Hepatic stellate cell (primary cell): Measurements from ENCODE around the gene TTC13.
A peak's percentile ranks its signal among the peaks of the same experiment; 100 is the strongest.
"Not testable (repeated sequence)": the region's sequence is repeated elsewhere in the genome, so short reads cannot be mapped to it uniquely, and the experiment has no call there.

Experiments used
- DNase-seq: peaks from one replicate; pipeline ENCODE4 v3.0.0; 2011; ENCODE audit warnings: low spot score

TTC13 gene

GRCh38 chr1:230986976-230987375 lies 8.3 kb upstream of the TTC13 start:
- DNase-seq, result no peak

GRCh38 chr1:230985711-230986110 lies 7.0 kb upstream of the TTC13 start:
- DNase-seq, result no peak

GRCh38 chr1:230984622-230985515 lies 6.2 kb upstream of the TTC13 start:
- not testable (repeated sequence) for DNase-seq

GRCh38 chr1:230983811-230984210 lies 5.2 kb upstream of the TTC13 start:
- DNase-seq, result no peak

GRCh38 chr1:230982696-230983095 lies 4.0 kb upstream of the TTC13 start:
- DNase-seq, result peak; percentile 12

GRCh38 chr1:230979952-230980351 lies 1.3 kb upstream of the TTC13 start:
- DNase-seq, result no peak

- no peak for DNase-seq
These were observed 692 bp upstream of the TTC13 start for GRCh38 chr1:230979389-230979716.

- peak; percentile 19 for DNase-seq
These were observed 735 bp downstream of the TTC13 start for GRCh38 chr1:230977761-230978490.

- DNase-seq, result no peak
These were observed 1.6 kb downstream of the TTC13 start for GRCh38 chr1:230976825-230977747.

- DNase-seq, result no peak
These were observed 2.3 kb downstream of the TTC13 start for GRCh38 chr1:230976360-230976759.

GRCh38 chr1:230975636-230976035 lies 3.0 kb downstream of the TTC13 start:
- DNase-seq, result no peak

GRCh38 chr1:230972855-230973271 lies 5.8 kb downstream of the TTC13 start:
- DNase-seq, result no peak

- DNase-seq, result no peak
These were observed 6.9 kb downstream of the TTC13 start for GRCh38 chr1:230971771-230972170.

- no peak for DNase-seq
These were observed 8.2 kb downstream of the TTC13 start for GRCh38 chr1:230970432-230970831.

- no peak for DNase-seq
These were observed 12.2 kb downstream of the TTC13 start for GRCh38 chr1:230966358-230966873.

GRCh38 chr1:230965535-230965934 lies 13.1 kb downstream of the TTC13 start:
- no peak for DNase-seq

- no peak for DNase-seq
These were observed 13.8 kb downstream of the TTC13 start for GRCh38 chr1:230964896-230965295.

- DNase-seq, result no peak
These were observed 20.3 kb downstream of the TTC13 start for GRCh38 chr1:230958370-230958769.

GRCh38 chr1:230957580-230957989 lies 21.1 kb downstream of the TTC13 start:
- DNase-seq, result no peak

- no peak for DNase-seq
These were observed 28.3 kb downstream of the TTC13 start for GRCh38 chr1:230950404-230950803.

GRCh38 chr1:230948903-230949302 lies 29.8 kb downstream of the TTC13 start:
- DNase-seq, result no peak

- no peak for DNase-seq
These were observed 30.4 kb downstream of the TTC13 start for GRCh38 chr1:230948301-230948700.
